Measurements from ENCODE around the gene CABLES1. TPM values are rescaled to one million over a fixed set of nuclear protein-coding genes. Genes with fewer than 3 reads are reported as not detected.

CABLES1 gene
- total RNA-seq, 2 experiments from 2014 or later = not detected

GRCh38 chr18:23302851-23303527 is 167.7 kb downstream of the CABLES1 start:
- H3K36me3 Mint-ChIP-seq (ENCODE audit: low read depth) = no peaks in the 10 kb centered on the region
- peaks cover 9% of the 10 kb centered on the region for H3K4me1 Mint-ChIP-seq (ENCODE audit: low read depth)
- Histone ChIP-seq H3K27me3 (ENCODE audit: control insufficient read depth in 1 of 2, insufficient read depth in 2 of 2, low read length in 2 of 2) (no peaks in the 10 kb centered on the region), H3K27ac (ENCODE audit: low read depth in 1 of 2, low read length in 2 of 2) (no peak overlapping the region), H3K36me3 (ENCODE audit: insufficient read depth, low read length) (no peaks in the 10 kb centered on the region), H3K4me1 (ENCODE audit: insufficient read depth, low read length) (peaks cover 9% of the 10 kb centered on the region), H3K9me3 (ENCODE audit: control insufficient read depth in 1 of 2, insufficient read depth in 1 of 2, low read length in 2 of 2) (no peaks in the 10 kb centered on the region), H3K4me3 (ENCODE audit: low read length) (no peak overlapping the region)
- no peak for ATAC-seq (ENCODE audit: poor library complexity)
- H3K4me3 Mint-ChIP-seq = no peak overlapping the region
- POLR2A ChIA-PET = no interaction called here
- DNase-seq = no peak
- no peak for TF ChIP-seq CTCF (IDR thresholded peaks at IDR 0.05)
- H3K27ac Mint-ChIP-seq = no peak overlapping the region
- CTCF ChIA-PET = no interaction called here
- intact Hi-C loops (cut with DNase I, micrococcal nuclease) = no loop called here
- H3K27me3 Mint-ChIP-seq = no peaks in the 10 kb centered on the region
- H3K9me3 Mint-ChIP-seq = no peaks in the 10 kb centered on the region

DNA sequence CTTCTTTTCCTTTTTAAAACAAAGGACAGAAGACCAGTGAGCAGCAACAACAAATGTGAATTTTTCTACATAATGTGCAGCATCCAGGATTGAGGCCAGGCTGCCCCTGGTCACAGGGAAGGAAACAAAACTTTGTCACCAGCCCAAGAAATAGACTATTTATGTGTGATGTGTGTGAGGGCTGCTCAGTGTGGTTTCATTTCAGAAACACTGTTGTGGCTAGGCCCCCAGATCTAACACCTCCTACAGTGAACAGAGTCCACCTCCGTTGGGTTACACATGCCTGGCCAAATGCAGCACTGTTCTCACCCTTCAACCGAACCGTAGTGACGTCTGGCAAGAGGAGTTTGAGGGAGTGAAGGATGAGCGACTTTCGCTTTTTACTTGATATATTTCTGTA is 171.5 kb downstream of the CABLES1 start:
- H3K4me1 ChIP-seq (ENCODE audit: insufficient read depth, low read length) = peaks cover 15% of the 10 kb centered on the region
- TF ChIP-seq CTCF (IDR thresholded peaks at IDR 0.05) = no peak
- H3K4me3 ChIP-seq (ENCODE audit: low read length) = no peak overlapping the region
- no peaks in the 10 kb centered on the region for H3K27me3 ChIP-seq (ENCODE audit: control insufficient read depth in 1 of 2, insufficient read depth in 2 of 2, low read length in 2 of 2)
- H3K27me3 Mint-ChIP-seq = no peaks in the 10 kb centered on the region
- H3K27ac ChIP-seq (ENCODE audit: low read depth in 1 of 2, low read length in 2 of 2) = no peak overlapping the region
- H3K4me1 Mint-ChIP-seq (ENCODE audit: low read depth) = peaks cover 18% of the 10 kb centered on the region
- ATAC-seq (ENCODE audit: poor library complexity) = no peak
- H3K27ac Mint-ChIP-seq = no peak overlapping the region
- intact Hi-C loops (cut with DNase I, micrococcal nuclease) = no loop called here
- no peaks in the 10 kb centered on the region for H3K36me3 ChIP-seq (ENCODE audit: insufficient read depth, low read length)
- no peaks in the 10 kb centered on the region for H3K9me3 Mint-ChIP-seq
- no peak overlapping the region for H3K4me3 Mint-ChIP-seq
- DNase-seq = peak in 1 of 14 experiments; percentile 70
- no peaks in the 10 kb centered on the region for H3K9me3 ChIP-seq (ENCODE audit: control insufficient read depth in 1 of 2, insufficient read depth in 1 of 2, low read length in 2 of 2)
- CTCF ChIA-PET = interaction anchor here (0.6 kb wide), 1 partner anchor 240 kb away, joined by 3 read pairs; no protein-coding TSS in a partner anchor
- H3K36me3 Mint-ChIP-seq (ENCODE audit: low read depth) = no peaks in the 10 kb centered on the region
- POLR2A ChIA-PET = no interaction called here

GRCh38 chr18:23307567-23308295 is 172.4 kb downstream of the CABLES1 start:
- H3K27me3 Mint-ChIP-seq = no peaks in the 10 kb centered on the region
- no peak overlapping the region for H3K27ac Mint-ChIP-seq
- H3K36me3 ChIP-seq (ENCODE audit: insufficient read depth, low read length) = no peaks in the 10 kb centered on the region
- TF ChIP-seq CTCF (IDR thresholded peaks at IDR 0.05) = no peak
- no peaks in the 10 kb centered on the region for H3K9me3 ChIP-seq (ENCODE audit: control insufficient read depth in 1 of 2, insufficient read depth in 1 of 2, low read length in 2 of 2)
- DNase-seq (peak in 1 of 14 experiments; percentile 50), ATAC-seq (ENCODE audit: poor library complexity) (no peak)
- H3K4me3 ChIP-seq (ENCODE audit: low read length) = no peak overlapping the region
- H3K4me1 ChIP-seq (ENCODE audit: insufficient read depth, low read length) = peaks cover 15% of the 10 kb centered on the region
- no peaks in the 10 kb centered on the region for H3K9me3 Mint-ChIP-seq
- no peak overlapping the region for H3K27ac ChIP-seq (ENCODE audit: low read depth in 1 of 2, low read length in 2 of 2)
- H3K4me1 Mint-ChIP-seq (ENCODE audit: low read depth) = peaks cover 18% of the 10 kb centered on the region
- no peaks in the 10 kb centered on the region for H3K27me3 ChIP-seq (ENCODE audit: control insufficient read depth in 1 of 2, insufficient read depth in 2 of 2, low read length in 2 of 2)
- ChIA-PET CTCF (no interaction called here), POLR2A (no interaction called here)
- intact Hi-C loops (cut with DNase I, micrococcal nuclease) = no loop called here
- H3K4me3 Mint-ChIP-seq = no peak overlapping the region
- no peaks in the 10 kb centered on the region for H3K36me3 Mint-ChIP-seq (ENCODE audit: low read depth)

Other genes with a start within 250 kb of the CABLES1 start
- 1 to 10 TPM; 1.2 to 2.5 TPM for gene RBBP8, start 202.2 kb upstream of the CABLES1 start, total RNA-seq